ENCODE measurements around the gene CHRNB1. TPM values are rescaled to one million over a fixed set of nuclear protein-coding genes. Genes with fewer than 3 reads are reported as not detected.

Gene CHRNB1
- total RNA-seq, 1 donor from 2014 or later = 21.3 TPM

DNA sequence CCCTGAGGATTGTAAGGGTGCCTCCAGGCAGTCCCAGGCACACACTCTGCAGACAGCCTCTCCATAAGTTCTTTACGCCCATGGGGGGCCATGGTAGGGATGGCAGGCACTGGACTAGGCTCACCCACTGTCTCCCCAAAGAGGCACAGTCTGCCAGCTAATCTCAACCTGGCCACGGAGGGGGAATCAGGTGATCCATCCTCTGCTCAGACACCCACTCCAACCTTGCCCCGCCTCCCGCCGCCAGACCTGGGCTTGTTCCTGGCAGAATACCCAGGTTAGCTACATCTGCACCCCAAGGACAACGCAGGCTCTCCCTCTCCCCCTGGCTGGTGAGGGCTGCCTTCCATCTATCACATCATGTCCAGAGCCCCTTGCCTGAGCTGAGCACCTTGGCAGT is 36.0 kb upstream of the CHRNB1 start:
- no peak overlapping the region for H3K4me3 ChIP-seq (ENCODE audit: low read depth, low read length)
- TF ChIP-seq, protein P1, sequence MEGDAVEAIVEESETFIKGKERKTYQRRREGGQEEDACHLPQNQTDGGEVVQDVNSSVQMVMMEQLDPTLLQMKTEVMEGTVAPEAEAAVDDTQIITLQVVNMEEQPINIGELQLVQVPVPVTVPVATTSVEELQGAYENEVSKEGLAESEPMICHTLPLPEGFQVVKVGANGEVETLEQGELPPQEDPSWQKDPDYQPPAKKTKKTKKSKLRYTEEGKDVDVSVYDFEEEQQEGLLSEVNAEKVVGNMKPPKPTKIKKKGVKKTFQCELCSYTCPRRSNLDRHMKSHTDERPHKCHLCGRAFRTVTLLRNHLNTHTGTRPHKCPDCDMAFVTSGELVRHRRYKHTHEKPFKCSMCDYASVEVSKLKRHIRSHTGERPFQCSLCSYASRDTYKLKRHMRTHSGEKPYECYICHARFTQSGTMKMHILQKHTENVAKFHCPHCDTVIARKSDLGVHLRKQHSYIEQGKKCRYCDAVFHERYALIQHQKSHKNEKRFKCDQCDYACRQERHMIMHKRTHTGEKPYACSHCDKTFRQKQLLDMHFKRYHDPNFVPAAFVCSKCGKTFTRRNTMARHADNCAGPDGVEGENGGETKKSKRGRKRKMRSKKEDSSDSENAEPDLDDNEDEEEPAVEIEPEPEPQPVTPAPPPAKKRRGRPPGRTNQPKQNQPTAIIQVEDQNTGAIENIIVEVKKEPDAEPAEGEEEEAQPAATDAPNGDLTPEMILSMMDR (conservative IDR thresholded peaks at IDR 0.05; ENCODE audit: low read depth, low read length) = no peak
- DNase-seq (ENCODE audit: low read depth) = no peak

DNA sequence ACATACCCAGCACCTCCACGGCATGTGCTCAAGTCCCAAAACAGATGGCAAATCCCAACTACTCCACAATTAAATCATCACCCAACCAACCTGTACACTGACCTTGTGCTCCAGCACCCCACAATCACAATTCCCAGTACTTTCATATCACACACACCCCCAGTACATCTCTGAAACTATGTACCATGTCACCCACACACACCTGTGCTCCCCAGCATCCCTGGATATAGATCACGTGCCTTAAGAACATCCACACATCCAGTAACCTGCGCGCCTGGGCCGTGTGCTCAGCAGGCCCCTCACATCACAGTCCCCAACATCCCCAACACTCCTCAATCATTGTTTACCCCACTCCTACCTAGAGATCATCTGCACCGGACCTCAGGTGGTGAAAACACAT is 35.1 kb upstream of the CHRNB1 start:
- TF ChIP-seq, protein P1 (conservative IDR thresholded peaks at IDR 0.05; ENCODE audit: low read depth, low read length) = no peak
- H3K4me3 ChIP-seq (ENCODE audit: low read depth, low read length) = no peak overlapping the region

DNA sequence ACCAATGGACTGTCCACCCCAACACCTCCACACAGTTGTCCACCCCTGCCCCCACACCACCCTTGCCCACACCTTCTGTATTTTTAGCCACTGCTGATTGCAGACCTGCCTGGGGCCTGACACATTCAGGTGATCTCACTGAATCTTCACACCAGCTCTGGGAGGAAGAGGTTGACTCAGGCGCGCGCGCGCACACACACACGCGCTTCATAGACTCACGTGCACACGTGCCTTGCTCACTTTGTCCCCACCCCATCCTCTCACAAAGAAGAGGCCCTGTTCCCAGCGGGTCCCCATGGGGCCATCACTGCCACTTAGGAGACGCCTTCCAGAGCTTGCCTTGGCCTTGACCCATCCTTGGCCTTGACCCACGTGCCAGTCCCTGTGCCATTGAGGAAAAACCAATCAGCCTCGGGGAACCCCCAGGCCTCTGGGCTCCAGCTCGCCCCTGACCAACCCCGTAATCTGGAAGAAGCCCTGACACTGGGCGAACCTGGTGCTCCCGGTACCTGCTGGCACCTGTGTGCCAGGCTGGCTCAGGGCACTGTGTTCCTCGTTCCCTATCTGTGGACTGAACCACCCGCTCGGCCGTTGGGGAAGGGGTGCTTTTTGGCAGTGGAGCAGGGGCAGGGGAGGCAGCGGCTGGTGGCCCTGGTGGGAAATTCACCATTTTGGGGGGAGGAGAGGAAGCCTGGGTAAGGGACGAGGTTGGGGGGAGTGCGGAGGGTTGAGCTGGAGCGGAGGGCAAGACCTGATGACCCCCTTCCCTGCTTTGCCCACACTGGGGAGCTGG is 34.0 kb upstream of the CHRNB1 start:
- TF ChIP-seq, protein P1 (conservative IDR thresholded peaks at IDR 0.05; ENCODE audit: low read depth, low read length) = no peak
- no peak for DNase-seq (ENCODE audit: low read depth)
- no peak overlapping the region for H3K4me3 ChIP-seq (ENCODE audit: low read depth, low read length)

More for the DNA sequence above, 35.1 kb upstream of the CHRNB1 start:
- no peak for DNase-seq (ENCODE audit: low read depth)

DNA sequence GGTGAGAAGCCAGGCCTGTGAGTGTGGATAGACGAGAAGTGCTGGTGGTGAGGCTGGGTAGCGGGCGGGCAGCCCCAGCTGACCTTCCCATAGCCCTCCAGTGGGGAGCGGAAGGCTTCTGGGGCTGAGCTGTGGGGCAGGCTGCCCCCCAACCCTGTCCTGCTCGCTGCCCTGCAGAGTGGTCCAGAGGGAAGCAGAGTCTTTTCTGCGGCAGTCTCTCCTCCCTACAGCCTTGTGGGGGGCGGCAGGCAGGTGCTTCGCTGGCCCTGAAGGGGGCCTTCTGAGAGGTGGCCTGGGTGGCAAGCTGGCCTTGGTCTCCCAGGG is 33.5 kb upstream of the CHRNB1 start:
- H3K4me3 ChIP-seq (ENCODE audit: low read depth, low read length) = no peak overlapping the region
- DNase-seq (ENCODE audit: low read depth) = no peak

DNA sequence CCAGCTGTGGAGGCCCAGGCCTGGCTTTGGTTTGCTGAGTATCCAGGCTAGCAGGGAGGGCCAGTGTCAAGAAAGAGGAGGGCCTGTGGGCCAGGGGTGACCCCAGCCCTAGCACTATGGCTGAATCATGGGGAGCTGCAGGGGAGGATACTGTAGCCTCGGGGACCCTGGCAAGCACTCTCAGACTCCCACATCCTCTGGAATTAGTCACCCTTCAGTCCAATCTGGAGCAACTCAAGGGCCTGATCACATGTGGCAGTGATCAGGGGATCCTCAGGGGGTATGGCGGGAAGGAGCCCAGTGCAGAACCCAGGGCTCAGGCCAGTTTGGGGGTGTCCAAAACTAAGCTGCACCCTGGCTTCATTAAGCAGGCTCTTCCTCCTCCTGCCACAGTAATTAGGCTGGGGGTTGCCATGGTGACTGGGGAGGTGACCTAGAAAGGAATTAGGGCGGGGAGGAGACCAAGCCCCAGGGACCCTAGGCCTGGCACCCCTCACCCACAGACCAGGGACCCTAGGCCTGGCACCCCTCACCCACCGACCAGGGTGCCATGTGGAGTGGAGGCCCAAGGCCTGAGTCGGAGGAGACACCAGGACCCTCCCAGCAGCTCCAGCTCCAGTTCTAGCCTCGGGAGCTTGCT is 31.4 kb upstream of the CHRNB1 start:
- TF ChIP-seq, protein P1 (conservative IDR thresholded peaks at IDR 0.05; ENCODE audit: low read depth, low read length) = no peak
- DNase-seq (ENCODE audit: low read depth) = no peak
- no peak overlapping the region for H3K4me3 ChIP-seq (ENCODE audit: low read depth, low read length)

More for the DNA sequence above, 33.5 kb upstream of the CHRNB1 start:
- TF ChIP-seq, protein P1 (conservative IDR thresholded peaks at IDR 0.05; ENCODE audit: low read depth, low read length) = no peak

DNA sequence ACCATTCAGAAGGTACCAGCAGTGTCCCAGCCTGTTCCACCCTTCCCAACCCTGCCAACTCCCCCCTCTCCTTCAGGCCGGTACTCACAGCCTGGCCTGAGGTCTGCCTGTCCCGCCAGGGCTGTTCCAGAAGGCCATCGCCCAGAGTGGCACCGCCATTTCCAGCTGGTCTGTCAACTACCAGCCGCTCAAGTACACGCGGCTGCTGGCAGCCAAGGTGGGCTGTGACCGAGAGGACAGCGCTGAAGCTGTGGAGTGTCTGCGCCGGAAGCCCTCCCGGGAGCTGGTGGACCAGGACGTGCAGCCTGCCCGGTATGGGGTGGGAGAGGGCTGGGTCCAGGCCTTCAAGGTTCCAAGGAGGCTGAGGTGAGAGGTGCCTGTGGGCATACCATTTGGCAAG is 30.0 kb upstream of the CHRNB1 start:
- no peak for DNase-seq (ENCODE audit: low read depth)
- TF ChIP-seq, protein P1 (conservative IDR thresholded peaks at IDR 0.05; ENCODE audit: low read depth, low read length) = no peak
- no peak overlapping the region for H3K4me3 ChIP-seq (ENCODE audit: low read depth, low read length)

All from epithelial cell of proximal tubule (primary cell).